HG03108 (cell line): ENCODE measurements around the gene ZER1.

Experiments
- ATAC-seq: cut with Tn5 transposase; IDR thresholded peaks from one replicate; pipeline ENCODE4 v1.9.1; 2021; ENCODE audit warnings: moderate library complexity; ENCODE audit not compliant: unreplicated experiment

ZER1 gene

GRCh38 chr9:128743421-128743820 is 28.3 kb downstream of the ZER1 start:
- no peak for ATAC-seq

- no peak for ATAC-seq
These were observed 29.3 kb downstream of the ZER1 start for GRCh38 chr9:128742401-128742800.

DNA sequence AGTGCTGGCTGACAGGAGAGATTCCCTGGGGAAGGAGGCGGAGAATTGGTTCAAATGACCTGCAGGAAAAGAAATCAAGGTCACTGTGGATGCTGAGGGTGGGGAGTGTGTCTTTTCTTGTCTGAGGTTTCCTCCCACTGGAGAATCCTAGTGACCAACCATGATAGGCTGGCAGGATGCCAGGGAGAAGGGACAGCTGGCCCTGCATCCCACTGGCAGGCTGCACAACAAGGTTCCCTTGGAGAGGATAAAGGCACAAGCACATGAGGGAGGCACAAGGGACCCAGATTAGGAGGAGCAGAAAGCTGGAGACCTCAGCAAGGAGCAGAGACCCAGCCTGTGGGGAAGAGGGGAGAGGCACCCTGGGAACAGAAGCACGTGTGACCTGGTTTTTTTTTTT is 36.4 kb downstream of the ZER1 start:
- ATAC-seq: no peak

DNA sequence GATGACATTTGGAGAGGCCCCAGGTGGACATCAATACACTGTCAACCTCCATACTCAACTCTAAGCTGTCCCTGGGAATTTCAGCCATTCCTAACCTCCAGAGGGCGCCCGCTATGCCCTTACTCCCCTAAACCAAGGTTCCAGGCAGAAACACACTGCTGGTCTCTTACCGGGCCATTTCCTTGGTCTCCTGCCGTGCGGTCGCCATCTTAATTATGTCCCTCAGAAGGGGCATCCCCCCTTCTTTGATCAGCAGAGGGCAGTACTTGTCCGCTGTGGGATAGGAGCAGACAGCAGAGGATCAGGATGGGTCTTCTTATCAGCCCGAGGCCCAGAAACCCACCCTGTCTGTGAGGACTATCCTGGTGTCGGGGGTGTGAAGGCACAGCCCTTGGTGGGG is 38.5 kb downstream of the ZER1 start:
- ATAC-seq: no peak

GRCh38 chr9:128732576-128732975 is 39.2 kb downstream of the ZER1 start:
- ATAC-seq: no peak

DNA sequence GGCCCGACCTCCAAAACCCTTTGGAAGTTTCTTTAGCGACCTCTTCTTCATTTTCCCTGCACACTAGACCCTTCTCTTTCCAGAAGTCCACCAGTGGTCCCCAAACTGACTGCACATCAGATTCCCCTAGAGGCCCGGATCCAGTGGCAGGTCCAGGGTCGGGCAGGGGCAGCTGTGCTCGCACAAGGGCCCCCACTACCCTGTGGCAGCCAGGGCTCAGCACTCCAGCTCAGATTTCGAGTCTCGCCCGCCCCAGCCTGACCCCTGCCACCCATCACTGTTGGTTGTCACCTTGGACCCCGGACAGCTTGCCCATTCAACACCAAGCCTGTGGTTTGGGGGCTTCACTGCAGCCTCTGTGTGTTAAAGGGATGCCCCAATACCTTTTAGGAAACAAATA is 40.0 kb downstream of the ZER1 start:
- no peak for ATAC-seq

- no peak for ATAC-seq
These were observed 40.6 kb downstream of the ZER1 start for GRCh38 chr9:128731093-128731492.

- ATAC-seq: no peak
These were observed 41.8 kb downstream of the ZER1 start for GRCh38 chr9:128729766-128730517.

DNA sequence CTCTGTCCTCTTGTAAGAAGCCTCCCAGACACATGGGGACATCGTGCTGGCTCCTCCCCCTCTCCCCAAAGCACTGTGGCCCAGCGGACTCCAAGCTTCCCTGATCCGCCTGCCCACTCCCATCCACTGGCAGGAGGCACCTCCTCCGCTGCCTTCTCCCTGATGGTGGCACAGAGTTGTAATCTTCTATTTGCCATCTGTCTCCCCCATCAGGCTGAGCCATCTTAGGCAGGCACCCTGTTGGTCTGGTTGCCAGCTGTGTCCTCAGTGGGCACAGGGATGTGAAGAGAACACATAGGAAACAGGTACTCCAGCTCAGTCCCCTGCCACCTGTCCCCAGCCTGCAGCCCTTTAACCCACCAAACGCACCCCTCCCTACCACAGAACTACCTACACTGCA is 42.4 kb downstream of the ZER1 start:
- no peak for ATAC-seq

DNA sequence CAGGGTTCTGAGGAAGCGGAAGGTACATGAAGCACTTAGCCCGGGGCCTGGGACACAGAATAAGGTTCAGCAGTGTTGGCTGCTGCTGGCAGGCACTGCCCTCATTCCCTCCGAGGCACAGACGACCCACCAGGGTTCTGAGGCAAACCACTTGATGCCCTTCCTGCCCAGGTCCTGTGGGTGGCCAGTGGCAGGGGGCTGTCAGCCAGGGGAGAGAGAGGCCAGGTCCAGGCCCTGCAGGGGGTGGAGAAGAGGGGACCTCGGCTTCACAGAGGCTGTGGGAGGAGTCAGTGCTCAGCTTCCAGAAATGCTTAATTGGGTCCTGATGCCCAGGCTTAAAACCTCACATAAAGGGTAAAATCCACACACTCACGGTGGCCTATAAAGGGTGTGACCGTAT is 43.4 kb downstream of the ZER1 start:
- no peak for ATAC-seq

DNA sequence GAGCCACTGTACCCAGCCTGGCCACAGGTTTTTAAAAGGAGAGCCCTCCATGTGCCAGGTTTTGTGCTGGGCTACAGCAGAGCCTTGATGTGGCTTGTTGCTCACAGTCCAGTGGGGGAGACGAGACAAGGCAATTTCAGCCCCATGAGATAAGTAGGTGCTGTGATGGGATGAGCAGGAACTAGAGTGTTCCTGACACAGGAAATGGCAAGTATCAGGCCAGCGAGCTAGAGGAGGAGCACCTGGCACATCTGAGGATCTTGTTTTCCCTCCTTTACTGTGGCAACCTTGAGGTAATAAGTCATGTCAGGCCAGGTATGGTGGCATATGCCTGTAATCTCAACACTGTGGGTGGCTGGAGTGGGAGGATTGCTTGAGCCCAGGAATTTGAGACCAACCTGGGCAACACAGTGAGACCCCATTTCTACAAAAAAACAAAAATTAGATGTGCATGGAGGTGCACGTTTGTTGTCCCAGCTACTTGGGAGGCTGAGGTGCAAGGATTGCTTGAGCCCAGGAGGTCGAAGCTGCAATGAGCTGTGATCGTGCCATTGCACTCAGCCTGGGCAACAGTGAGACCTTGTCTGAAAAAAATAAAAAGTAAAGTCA is 44.0 kb downstream of the ZER1 start:
- ATAC-seq: no peak

DNA sequence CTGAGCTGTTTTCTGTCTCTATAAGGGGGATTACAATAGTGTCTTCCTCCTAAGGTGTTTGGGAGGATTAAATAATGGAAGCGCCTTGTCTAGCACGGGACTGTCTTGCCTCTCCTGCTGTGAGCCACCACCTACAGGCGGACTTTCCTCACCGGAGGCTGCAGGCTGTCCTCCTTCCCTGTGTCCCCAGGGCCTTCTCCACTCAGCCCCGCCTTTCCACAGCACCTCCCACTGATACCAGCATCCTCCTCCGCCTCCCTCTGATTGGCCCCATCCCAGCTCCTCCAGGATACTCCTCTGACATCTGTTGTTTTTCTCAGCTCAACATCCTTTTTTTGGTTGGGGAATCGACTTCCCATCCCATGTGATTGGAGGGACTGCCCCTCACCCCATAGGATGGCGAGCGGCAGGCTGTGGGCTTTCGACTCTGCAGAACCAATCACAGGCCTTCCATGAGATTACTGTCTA is 46.9 kb downstream of the ZER1 start:
- ATAC-seq: no peak

DNA sequence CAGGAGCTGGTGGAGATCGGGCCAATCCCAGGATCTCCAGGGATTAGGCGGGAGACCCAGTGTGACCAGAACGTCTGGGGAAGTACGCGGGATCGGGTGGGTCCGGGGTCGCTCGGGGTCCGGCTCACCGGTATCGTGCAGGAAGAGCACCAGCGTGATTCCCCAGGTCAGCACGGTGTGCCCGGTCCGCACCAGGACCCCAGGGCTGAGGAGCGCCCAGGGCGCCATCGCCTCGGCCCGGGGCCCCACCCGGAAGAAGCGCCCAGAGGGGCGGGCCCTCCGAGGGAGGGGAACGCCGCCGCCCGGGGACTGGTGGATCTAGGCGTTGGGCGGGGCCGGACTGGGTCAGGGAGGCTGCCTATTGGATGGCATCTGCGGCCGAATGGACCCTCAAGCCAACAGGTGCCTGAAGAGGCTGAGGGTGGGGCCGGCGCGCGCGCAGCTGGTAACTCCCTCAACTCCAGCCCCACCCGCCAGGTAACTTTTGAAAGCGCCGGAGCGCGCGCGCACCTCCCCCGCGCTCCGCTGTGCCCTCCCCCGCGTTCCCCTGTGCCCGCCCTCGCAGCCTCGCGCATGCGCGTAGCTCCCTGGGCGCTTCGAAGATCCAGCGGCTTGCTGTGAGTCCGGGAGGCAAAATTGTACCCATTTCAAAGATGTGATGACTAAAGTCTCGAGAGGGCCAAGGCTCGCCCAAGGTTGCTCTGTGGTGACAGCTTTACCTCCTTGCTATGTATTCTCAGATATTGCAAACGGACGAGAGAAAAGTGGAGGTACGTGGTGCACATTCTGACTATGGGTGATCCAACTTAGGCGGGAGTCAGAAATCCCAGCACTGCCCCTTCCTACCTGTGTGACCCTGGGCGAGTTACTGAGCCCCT is 47.6 kb downstream of the ZER1 start, which contains the start of gene ZDHHC12:
Gene ZDHHC12, minus strand, starts transcription at position 262 of the 878 bp plus-strand sequence. Its CDS starts 34 bp downstream, at position 228.
- ATAC-seq: peak; percentile 95

DNA sequence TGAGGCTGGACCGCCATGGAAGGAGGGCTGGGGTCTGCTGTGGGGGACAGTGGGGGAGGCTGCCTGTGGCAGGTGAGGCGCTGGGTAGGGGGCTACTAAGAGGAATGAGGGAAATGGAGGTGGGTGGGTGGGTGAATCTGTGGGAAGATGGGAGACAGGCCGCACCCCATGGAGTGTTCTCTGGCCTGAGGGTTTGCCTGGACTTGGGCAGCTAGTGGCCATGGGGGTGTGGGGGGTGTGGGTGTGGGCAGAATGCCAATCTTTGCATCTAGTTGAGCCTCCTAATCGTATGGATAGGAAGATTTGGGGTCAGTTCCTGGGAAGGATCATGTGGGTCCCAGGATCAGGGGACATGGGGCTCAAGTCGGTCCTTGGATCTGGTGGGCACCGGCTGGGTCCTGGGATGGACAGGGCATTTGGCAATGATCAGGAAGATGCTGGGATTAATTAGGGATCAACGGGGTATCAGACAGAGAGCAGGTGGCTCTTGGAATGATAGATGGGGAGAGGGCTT is 48.3 kb downstream of the ZER1 start:
- ATAC-seq: no peak

DNA sequence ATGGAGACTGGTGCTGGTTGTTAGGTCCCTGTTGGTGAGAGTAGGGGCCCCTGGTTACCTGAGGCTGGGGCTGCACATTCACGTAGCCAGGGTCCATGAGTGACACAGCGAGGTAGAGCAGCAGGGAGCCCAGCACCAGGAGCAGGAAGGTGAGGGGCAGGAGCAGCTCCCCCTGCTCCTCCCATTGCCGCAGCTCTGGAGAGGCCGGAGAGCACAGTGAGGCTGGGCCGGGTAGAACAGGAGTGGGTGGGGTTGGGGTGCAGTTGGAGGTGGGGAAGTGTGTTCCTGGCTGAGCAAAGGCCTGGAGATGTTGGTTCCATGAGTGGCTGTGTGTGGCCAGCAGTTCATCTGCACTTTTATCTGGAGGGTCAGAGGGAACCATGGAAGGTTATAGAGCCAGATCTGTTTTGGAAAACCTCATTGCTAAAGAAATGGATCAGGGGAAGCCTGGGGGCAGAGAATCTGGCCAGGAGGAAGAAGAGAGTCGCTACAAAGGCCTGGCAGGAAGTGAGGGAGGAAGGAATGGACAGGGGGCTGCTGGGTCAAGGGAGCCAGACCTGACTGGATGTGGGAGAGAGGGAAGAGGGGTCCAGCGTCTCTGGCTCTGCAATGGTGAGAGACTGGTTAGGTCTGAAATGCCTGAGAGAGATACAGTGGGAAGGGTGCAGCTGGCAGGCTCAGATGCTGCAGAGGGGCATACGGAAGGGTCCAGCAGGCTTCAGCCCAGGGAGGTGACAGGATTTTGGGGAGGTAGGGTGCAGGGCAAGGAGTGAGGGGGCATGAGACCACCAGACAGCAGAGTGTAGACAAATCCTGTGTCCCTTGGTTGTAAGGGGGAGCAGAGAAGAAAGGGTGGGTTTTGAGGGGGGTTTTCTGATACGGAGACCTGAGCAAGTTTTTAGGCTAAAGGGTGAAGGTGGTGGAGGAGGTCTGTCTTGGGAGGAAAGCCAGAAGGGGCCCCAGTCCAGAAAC is 49.1 kb downstream of the ZER1 start:
- no peak for ATAC-seq

DNA sequence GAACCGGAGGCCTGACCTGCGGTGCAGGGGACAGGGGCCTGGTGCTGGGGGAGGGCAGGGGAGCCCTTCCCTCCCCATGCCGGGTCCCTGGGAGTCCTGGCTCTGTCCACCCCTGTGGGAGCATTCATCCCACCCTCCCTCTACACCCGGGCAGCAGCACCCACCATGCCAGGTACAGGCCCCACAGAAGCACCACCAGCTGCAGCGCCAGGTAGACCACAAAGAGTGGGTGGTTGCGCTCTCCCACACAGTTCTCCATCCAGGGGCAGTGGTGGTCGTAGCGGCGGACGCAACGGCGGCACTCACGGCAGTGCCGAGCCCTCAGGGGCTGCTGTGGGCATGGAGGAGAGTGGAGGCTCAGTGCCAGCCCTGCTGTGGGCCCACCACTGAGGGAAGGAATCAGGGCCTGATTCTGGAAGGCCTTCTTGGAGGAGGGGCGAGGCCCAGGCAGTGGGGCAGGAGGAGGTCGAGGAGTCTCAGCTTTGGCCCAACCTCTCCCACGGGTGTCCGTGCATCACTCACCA is 50.2 kb downstream of the ZER1 start:
- ATAC-seq: no peak

DNA sequence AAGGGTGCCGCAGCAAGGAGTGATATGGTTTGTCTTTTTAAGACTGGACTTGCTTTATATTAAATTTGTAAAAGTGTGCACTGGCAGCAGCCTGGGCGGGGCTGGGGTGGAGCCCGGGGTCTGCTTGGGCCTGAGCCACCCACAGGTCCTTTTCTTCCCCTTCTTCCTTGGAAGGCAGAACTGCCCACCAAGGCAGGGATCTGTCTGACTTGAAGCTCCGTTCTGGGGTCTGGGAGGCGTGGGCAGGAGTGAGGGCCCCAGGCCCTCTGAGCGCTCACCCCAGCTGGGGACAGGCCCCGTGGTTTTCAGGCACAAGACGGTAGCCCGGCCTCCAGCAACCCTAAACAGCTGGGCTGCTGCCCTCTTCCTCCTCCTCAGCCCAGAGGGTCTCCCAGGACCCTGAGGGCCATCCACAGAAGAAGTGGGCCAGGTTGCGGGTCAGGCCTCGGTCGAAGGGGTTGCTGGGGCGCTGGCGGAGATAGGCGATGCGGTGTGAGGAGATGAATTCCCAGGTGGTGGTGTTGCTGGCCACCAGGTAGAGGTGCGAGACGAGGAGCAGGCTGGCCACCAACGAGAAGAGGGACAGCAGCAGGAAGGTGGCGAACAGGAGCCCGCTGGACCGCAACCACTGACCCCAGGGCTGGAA is 50.8 kb downstream of the ZER1 start:
- ATAC-seq: no peak

DNA sequence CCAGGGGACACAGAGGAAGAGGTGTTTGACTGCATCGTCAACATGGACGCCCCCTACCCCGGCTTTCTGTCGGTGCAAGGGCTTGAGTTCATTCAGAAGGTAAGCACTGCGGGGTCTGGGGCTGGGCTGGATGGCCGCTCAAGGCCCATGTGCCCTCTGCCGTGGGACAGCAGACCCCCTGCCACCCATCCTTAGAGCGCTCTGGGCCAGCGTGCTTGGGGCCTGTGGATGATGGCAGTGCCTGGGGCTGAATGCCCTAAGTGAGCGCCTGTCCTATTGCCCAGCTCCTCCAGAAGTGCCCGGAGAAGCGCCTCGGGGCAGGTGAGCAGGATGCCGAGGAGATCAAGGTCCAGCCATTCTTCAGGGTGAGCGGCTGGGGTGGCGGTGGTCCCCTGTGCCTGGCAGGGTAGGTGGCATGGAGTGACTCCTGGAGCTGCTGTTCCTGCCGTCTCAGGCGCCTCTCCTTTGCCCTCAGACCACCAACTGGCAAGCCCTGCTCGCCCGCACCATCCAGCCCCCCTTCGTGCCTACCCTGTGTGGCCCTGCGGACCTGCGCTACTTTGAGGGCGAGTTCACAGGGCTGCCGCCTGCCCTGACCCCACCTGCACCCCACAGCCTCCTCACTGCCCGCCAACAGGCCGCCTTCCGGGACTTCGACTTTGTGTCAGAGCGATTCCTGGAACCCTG is 51.7 kb downstream of the ZER1 start:
- no peak for ATAC-seq

GRCh38 chr9:128718475-128718874 is 53.3 kb downstream of the ZER1 start:
- ATAC-seq: no peak
